ENCODE measurements around the gene HPS5.

DNA sequence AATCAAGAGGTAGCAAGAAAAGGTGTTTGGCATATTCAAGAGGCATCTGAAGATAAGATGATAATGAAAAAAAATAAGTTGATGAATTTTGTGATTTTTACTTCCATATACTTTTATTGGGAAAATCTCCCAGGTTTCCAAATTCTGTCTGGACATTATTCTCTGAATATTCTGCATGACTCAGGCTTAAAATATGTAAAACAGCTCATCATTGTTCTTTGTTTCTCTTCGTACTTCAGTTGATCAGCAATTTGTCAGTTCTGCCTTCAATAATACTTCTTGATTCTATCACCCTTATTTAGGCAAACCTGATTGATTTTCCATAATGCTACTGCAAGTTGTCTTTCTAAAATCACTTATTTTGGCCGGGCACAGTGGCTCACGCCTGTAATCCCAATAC, 30.6 kb upstream of the HPS5 start:
- TF ChIP-seq, protein P1, sequence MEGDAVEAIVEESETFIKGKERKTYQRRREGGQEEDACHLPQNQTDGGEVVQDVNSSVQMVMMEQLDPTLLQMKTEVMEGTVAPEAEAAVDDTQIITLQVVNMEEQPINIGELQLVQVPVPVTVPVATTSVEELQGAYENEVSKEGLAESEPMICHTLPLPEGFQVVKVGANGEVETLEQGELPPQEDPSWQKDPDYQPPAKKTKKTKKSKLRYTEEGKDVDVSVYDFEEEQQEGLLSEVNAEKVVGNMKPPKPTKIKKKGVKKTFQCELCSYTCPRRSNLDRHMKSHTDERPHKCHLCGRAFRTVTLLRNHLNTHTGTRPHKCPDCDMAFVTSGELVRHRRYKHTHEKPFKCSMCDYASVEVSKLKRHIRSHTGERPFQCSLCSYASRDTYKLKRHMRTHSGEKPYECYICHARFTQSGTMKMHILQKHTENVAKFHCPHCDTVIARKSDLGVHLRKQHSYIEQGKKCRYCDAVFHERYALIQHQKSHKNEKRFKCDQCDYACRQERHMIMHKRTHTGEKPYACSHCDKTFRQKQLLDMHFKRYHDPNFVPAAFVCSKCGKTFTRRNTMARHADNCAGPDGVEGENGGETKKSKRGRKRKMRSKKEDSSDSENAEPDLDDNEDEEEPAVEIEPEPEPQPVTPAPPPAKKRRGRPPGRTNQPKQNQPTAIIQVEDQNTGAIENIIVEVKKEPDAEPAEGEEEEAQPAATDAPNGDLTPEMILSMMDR (conservative IDR thresholded peaks at IDR 0.05 in 1 of 2, IDR thresholded peaks at IDR 0.05 in 1 of 2; ENCODE audit: extremely low read depth in 1 of 2, insufficient read depth in 1 of 2, low read depth in 1 of 2, low read length in 2 of 2): no peak
- no peak for TF ChIP-seq EZH2 (IDR thresholded peaks at IDR 0.05; ENCODE audit: borderline replicate concordance, low read length)
